HCT116 (cell line): ENCODE measurements around the gene PEMT. TPM values are rescaled to one million over a fixed set of nuclear protein-coding genes. Genes with fewer than 3 reads are reported as not detected.

Experiments used
- ATAC-seq: fragments of 200-7000 bp; cut with Tn5 transposase; 2 replicates; pipeline ENCODE4 v1.9.1; 2020; ENCODE audit warnings: mild to moderate bottlenecking, moderate library complexity
- BruUV-seq: library from RNA; stranded (reverse); fragments of 400-500 nt; replicated peaks from 2 replicates; lab custom pipeline; 2021; lab: Mats Ljungman, UMichigan
- CTCF ChIA-PET: fragments of 300-600 bp; sonication (Branson Sonifier 250); formaldehyde crosslinking; loops from one replicate; lab custom pipeline; 2021; ENCODE audit warnings: antibody characterized with exemption; lab: Charles Lee
- POLR2A ChIA-PET: fragments of 300-600, 350-600 bp; sonication (Branson Sonifier 250); formaldehyde crosslinking; loops from one replicate; lab custom pipeline; 2021; ENCODE audit warnings: antibody characterized with exemption; lab: Charles Lee
- RAD21 ChIA-PET, 2 experiments: fragments of 300-600 bp; sonication (Branson Sonifier 250); formaldehyde crosslinking; loops; one replicate each; lab custom pipeline; 2023; ENCODE audit warnings: low total read pairs in 2 of 2; ENCODE audit not compliant: uncharacterized antibody in 2 of 2, unreplicated experiment in 2 of 2, low non-redundant PET in 1 of 2; lab: Charles Lee
- DNase-seq: peaks from one replicate; pipeline ENCODE4 v3.0.0-alpha.2; 2010; ENCODE audit warnings: low read depth, low spot score
- H2AFZ ChIP-seq: fragments of 200-600 bp; shearing (Covaris generic), sonication (generic); 2 replicates; pipeline ENCODE4 v1.6.1; 2017; ENCODE audit warnings: low read depth, mixed run types, mixed read lengths, antibody characterized with exemption, low read length; ENCODE audit not compliant: poor library complexity, severe bottlenecking
- H3K27ac ChIP-seq: 2 replicates; pipeline ENCODE4 v1.5.1; 2012; ENCODE audit warnings: low read depth, low read length
- H3K27me3 ChIP-seq: fragments of 200-600 bp; sonication (generic); 2 replicates; pipeline ENCODE4 v1.6.1; 2016; ENCODE audit warnings: mixed run types, low read length, mixed read lengths; ENCODE audit not compliant: insufficient read depth
- H3K36me3 ChIP-seq, 2 experiments: fragments of 200-500 bp in 1 of 2; fragments of 200-600 bp in 1 of 2; sonication (Bioruptor generic) in 1 of 2; sonication (generic) in 1 of 2; 2 replicates each; pipeline versions ENCODE4 v1.5.1 to v1.6.1; 2014 to 2016; ENCODE audit warnings: low read length in 2 of 2, inconsistent platforms in 1 of 2, mixed read lengths in 1 of 2, mixed run types in 1 of 2; ENCODE audit not compliant: insufficient read depth in 2 of 2, control insufficient read depth in 1 of 2
- H3K4me1 ChIP-seq, 2 experiments: fragments of 200-600 bp in 1 of 2; sonication (generic) in 1 of 2; 2 replicates each; pipeline versions ENCODE4 v1.5.1 to v1.6.1; 2012 to 2017; ENCODE audit warnings: low read length in 2 of 2, inconsistent platforms in 1 of 2, mild to moderate bottlenecking in 1 of 2, mixed read lengths in 1 of 2, mixed run types in 1 of 2, moderate library complexity in 1 of 2; ENCODE audit not compliant: insufficient read depth in 2 of 2, control insufficient read depth in 1 of 2
- H3K4me2 ChIP-seq: fragments of 200-600 bp; sonication (generic); 2 replicates; pipeline ENCODE4 v1.6.1; 2017; ENCODE audit warnings: mixed run types, low read length, mixed read lengths
- H3K4me3 ChIP-seq, 2 experiments: fragments of 200-600 bp in 1 of 2; sonication (generic) in 1 of 2; replicated peaks in 1 of 2; 2 replicates each; pipeline ENCODE4 v1.5.1; 2011 to 2016; ENCODE audit warnings: low read length in 2 of 2, control low read depth in 1 of 2, low read depth in 1 of 2, mild to moderate bottlenecking in 1 of 2, mixed read lengths in 1 of 2, mixed run types in 1 of 2
- H3K79me2 ChIP-seq: fragments of 200-600 bp; sonication (generic); 2 replicates; pipeline ENCODE4 v1.6.1; 2017; ENCODE audit warnings: mild to moderate bottlenecking, mixed run types, low read length, moderate library complexity, mixed read lengths; ENCODE audit not compliant: insufficient read depth
- H3K9ac ChIP-seq: fragments of 200-600 bp; sonication (generic); 2 replicates; pipeline ENCODE4 v1.6.1; 2016; ENCODE audit warnings: low read length, mixed read lengths
- H3K9me2 ChIP-seq: fragments of 200-600 bp; sonication (generic), shearing (Covaris generic); 2 replicates; pipeline ENCODE4 v1.6.1; 2017; ENCODE audit warnings: mixed run types, mild to moderate bottlenecking, moderate library complexity; ENCODE audit not compliant: insufficient read depth
- H3K9me3 ChIP-seq, 2 experiments: fragments of 200-500 bp in 1 of 2; fragments of 200-600 bp in 1 of 2; sonication (Bioruptor generic) in 1 of 2; sonication (generic) in 1 of 2; 2 replicates each; pipeline ENCODE4 v1.6.1; 2014 to 2017; ENCODE audit warnings: low read length in 2 of 2, mixed read lengths in 2 of 2, inconsistent platforms in 1 of 2, low read depth in 1 of 2, mild to moderate bottlenecking in 1 of 2, mixed run types in 1 of 2, moderate library complexity in 1 of 2; ENCODE audit not compliant: control insufficient read depth in 1 of 2, insufficient read depth in 1 of 2
- H4K20me1 ChIP-seq: fragments of 200-600 bp; sonication (generic), shearing (Covaris generic); 2 replicates; pipeline ENCODE4 v1.6.1; 2017; ENCODE audit warnings: mixed run types, mild to moderate bottlenecking, moderate library complexity; ENCODE audit not compliant: insufficient read depth
- ELF1 ChIP-seq: IDR thresholded peaks from 2 replicates; pipeline ENCODE4 v1.6.1; 2012; ENCODE audit warnings: low read depth, borderline replicate concordance
- FOSL1 ChIP-seq: IDR thresholded peaks from 2 replicates; pipeline ENCODE4 v1.6.1; 2012; ENCODE audit warnings: low read depth
- SIN3A ChIP-seq: IDR thresholded peaks from 2 replicates; pipeline ENCODE4 v1.6.1; 2012; ENCODE audit warnings: low read depth
- SRF ChIP-seq: IDR thresholded peaks from 2 replicates; pipeline ENCODE4 v1.6.1; 2012; ENCODE audit warnings: low read depth
- YY1 ChIP-seq: IDR thresholded peaks from 2 replicates; pipeline ENCODE4 v1.6.1; 2011; ENCODE audit warnings: low read length, low read depth, moderate library complexity, mild to moderate bottlenecking; ENCODE audit not compliant: insufficient replicate concordance; ENCODE audit errors: extremely low read depth
- ZFX ChIP-seq: fragments of 450-650 bp; IDR thresholded peaks from 2 replicates; pipeline ENCODE4 v1.6.1; 2017
- intact Hi-C: fragments of 100-400 bp; cut with micrococcal nuclease; formaldehyde crosslinking; loops from 2 replicates; pipeline ENCODE4 v1.10.0; 2022
- total RNA-seq: library from RNA; stranded (reverse); gene quantifications from one replicate; pipeline ENCODE4 v1.2.1, GENCODE V29; 2021; ENCODE audit not compliant: unreplicated experiment
- TF ChIP-seq, protein P1 (sequence below): IDR thresholded peaks from 2 replicates; pipeline ENCODE4 v1.6.1; 2011; ENCODE audit warnings: mild to moderate bottlenecking, low read length, moderate library complexity; ENCODE audit not compliant: insufficient replicate concordance; ENCODE audit errors: extremely low read depth
- TF ChIP-seq, protein P2 (sequence below), 3 experiments: fragments of 200-600 bp in 1 of 3; sonication (generic) in 1 of 3; IDR thresholded peaks in 2 of 3; conservative IDR thresholded peaks in 1 of 3; 2 replicates each; pipeline ENCODE4 v1.5.1; 2012 to 2017; ENCODE audit warnings: low read depth in 2 of 3, low read length in 2 of 3, antibody characterized with exemption in 1 of 3, borderline replicate concordance in 1 of 3, control low read depth in 1 of 3, mild to moderate bottlenecking in 1 of 3, mixed read lengths in 1 of 3, mixed run types in 1 of 3, moderate library complexity in 1 of 3; ENCODE audit not compliant: insufficient read depth in 1 of 3
- TF ChIP-seq, protein P3 (sequence below): IDR thresholded peaks from 2 replicates; pipeline ENCODE4 v1.6.1; 2012; ENCODE audit warnings: low read depth

PEMT gene
- total RNA-seq, 1 experiment from 2014 or later: 52.1 TPM

DNA sequence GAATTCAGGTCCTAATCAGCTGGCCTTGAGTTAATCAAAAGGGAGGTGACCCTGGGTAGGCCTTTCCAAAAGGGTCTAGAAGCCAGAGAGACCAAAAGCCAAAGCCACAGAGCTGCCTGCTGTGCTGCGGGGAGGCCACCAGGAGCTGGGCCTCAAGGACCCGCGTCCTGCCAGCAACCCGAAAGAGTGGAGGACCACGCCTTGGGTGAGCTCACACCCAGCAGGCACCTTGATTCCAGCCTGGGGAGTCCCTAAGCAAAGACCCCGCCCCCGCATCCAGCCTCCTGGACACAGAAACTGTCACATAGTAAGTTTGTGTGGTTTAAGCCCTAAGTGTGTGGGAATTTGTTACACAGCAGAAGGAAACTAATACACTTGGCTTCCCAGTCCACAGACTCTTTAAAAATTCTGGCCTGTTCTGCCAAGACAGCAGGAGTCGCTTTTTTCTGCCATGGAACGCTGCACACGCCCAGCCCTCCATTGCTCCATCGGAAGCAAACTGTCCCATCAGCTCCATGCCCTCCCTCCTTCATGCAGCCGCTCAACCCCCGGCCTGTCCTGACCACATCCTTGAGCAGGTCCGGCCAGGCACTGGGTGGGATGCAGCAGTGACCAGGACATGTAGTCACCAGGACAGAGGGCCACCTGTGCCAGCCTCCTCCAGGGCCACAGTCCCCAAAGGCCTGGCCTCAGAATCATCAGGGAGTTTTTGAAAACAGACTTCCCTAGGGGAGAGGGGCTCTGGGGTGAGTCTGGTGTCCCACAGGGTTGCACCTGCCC lies 74.4 kb downstream of the PEMT start:
- ATAC-seq (no peak), DNase-seq (no peak)
- CTCF ChIA-PET: interaction anchor here (1.4 to 1.5 kb wide), 2 partner anchors 20 to 52 kb away, joined by 3 to 5 read pairs; no protein-coding TSS in a partner anchor
- Histone ChIP-seq H2AFZ (no peak overlapping the region), H3K4me3 (no peak overlapping the region), H3K9ac (no peak overlapping the region), H3K36me3 (no peaks in the 10 kb centered on the region), H3K4me1 (peaks cover under 1 to 25% of the 10 kb centered on the region in 2 experiments; a peak in 3 of 4 replicates), H3K79me2 (no peaks in the 10 kb centered on the region), H3K27ac (no peak overlapping the region), H4K20me1 (no peaks in the 10 kb centered on the region), H3K9me2 (no peaks in the 10 kb centered on the region)
- BruUV-seq: no TSS peak
- POLR2A ChIA-PET: no interaction called here
- RAD21 ChIA-PET: no interaction called here
- TF ChIP-seq ELF1 (no peak), ZFX (no peak), SIN3A (no peak), SRF (no peak), YY1 (no peak), FOSL1 (no peak)
- TF ChIP-seq, protein P1, sequence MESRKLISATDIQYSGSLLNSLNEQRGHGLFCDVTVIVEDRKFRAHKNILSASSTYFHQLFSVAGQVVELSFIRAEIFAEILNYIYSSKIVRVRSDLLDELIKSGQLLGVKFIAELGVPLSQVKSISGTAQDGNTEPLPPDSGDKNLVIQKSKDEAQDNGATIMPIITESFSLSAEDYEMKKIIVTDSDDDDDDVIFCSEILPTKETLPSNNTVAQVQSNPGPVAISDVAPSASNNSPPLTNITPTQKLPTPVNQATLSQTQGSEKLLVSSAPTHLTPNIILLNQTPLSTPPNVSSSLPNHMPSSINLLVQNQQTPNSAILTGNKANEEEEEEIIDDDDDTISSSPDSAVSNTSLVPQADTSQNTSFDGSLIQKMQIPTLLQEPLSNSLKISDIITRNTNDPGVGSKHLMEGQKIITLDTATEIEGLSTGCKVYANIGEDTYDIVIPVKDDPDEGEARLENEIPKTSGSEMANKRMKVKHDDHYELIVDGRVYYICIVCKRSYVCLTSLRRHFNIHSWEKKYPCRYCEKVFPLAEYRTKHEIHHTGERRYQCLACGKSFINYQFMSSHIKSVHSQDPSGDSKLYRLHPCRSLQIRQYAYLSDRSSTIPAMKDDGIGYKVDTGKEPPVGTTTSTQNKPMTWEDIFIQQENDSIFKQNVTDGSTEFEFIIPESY: no peak
- TF ChIP-seq, protein P2, sequence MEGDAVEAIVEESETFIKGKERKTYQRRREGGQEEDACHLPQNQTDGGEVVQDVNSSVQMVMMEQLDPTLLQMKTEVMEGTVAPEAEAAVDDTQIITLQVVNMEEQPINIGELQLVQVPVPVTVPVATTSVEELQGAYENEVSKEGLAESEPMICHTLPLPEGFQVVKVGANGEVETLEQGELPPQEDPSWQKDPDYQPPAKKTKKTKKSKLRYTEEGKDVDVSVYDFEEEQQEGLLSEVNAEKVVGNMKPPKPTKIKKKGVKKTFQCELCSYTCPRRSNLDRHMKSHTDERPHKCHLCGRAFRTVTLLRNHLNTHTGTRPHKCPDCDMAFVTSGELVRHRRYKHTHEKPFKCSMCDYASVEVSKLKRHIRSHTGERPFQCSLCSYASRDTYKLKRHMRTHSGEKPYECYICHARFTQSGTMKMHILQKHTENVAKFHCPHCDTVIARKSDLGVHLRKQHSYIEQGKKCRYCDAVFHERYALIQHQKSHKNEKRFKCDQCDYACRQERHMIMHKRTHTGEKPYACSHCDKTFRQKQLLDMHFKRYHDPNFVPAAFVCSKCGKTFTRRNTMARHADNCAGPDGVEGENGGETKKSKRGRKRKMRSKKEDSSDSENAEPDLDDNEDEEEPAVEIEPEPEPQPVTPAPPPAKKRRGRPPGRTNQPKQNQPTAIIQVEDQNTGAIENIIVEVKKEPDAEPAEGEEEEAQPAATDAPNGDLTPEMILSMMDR (IDR thresholded peaks at IDR 0.05 in 2 of 3, conservative IDR thresholded peaks at IDR 0.05 in 1 of 3; ENCODE audit: borderline replicate concordance in 1 of 3, insufficient read depth in 1 of 3, low read depth in 2 of 3, low read length in 2 of 3): no peak
- TF ChIP-seq, protein P3, sequence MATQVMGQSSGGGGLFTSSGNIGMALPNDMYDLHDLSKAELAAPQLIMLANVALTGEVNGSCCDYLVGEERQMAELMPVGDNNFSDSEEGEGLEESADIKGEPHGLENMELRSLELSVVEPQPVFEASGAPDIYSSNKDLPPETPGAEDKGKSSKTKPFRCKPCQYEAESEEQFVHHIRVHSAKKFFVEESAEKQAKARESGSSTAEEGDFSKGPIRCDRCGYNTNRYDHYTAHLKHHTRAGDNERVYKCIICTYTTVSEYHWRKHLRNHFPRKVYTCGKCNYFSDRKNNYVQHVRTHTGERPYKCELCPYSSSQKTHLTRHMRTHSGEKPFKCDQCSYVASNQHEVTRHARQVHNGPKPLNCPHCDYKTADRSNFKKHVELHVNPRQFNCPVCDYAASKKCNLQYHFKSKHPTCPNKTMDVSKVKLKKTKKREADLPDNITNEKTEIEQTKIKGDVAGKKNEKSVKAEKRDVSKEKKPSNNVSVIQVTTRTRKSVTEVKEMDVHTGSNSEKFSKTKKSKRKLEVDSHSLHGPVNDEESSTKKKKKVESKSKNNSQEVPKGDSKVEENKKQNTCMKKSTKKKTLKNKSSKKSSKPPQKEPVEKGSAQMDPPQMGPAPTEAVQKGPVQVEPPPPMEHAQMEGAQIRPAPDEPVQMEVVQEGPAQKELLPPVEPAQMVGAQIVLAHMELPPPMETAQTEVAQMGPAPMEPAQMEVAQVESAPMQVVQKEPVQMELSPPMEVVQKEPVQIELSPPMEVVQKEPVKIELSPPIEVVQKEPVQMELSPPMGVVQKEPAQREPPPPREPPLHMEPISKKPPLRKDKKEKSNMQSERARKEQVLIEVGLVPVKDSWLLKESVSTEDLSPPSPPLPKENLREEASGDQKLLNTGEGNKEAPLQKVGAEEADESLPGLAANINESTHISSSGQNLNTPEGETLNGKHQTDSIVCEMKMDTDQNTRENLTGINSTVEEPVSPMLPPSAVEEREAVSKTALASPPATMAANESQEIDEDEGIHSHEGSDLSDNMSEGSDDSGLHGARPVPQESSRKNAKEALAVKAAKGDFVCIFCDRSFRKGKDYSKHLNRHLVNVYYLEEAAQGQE: no peak
- TF ChIP-seq, all 23 proteins: peak for 0
- intact Hi-C loops: no loop called here
- Histone ChIP-seq H3K4me2 (no peak overlapping the region), H3K9me3 (no peaks in the 10 kb centered on the region), H3K27me3 (no peaks in the 10 kb centered on the region)
